Stimulated activated CD4-positive, alpha-beta T cell treated with anti-CD3 and anti-CD28 coated beads, Interleukin-2, amount 100 ng/mL, for 4 hours (primary cell): Measurements from ENCODE around the gene HTRA3.
"Not testable (repeated sequence)": the region's sequence is repeated elsewhere in the genome, so short reads cannot be mapped to it uniquely, and the experiment has no call there.

Source experiments
- DNase-seq: peaks from one replicate; pipeline ENCODE4 v3.0.0-alpha.2; 2020; ENCODE audit warnings: low read depth

The HTRA3 gene

DNA sequence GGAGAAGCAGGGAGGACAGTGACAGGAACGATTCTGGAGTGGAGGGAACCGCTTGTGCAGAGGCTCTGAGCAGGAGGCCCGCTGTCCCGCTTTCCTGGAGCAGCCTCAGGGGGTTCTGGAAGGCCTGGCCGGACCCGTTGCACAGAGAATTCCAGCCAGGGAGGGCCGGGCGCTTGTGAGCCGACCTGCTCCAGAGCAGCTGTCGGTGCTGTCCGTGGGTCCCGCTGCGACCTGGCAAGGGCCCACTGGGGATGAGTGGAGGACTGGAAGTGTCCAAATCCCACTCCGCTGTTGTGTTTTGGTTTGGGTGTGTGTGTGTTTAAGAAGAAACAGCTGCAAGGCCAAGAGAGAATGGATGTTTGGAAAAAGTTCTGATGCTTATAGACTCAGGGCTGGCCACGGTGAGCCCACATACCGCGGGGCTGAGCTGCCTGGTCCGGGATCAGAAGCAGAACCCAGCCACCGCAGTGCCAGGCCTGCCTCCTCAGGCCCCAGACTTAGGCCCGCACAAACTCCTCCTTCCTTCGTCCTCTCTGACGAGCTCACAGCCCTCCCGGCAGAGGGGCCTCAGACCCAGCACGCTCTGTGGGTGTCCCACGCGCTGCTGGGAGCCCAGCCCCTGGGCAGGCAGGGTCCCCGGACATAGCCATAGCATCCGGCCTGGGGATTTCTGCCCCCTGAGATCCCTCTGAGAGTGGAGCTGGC lies 73.9 kb downstream of the HTRA3 start:
- no peak for DNase-seq

DNA sequence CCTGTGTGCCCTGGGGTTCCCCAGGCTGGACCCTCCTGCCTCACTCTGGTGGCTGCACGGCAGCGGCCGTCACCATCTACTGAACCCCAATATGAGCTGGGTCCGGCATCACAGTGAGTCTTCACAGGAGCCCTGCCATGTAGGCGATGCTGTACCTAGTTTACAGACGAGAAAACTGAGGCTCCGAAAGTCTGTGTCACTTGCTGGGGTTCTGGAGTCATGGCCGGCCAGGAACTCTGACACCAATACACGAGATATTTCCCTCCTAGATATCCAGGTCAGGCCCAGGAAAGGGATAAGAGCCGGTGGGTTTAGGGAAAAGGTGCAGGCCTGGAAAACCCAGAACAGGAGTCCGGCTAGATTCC lies 74.4 kb downstream of the HTRA3 start:
- no peak for DNase-seq

DNA sequence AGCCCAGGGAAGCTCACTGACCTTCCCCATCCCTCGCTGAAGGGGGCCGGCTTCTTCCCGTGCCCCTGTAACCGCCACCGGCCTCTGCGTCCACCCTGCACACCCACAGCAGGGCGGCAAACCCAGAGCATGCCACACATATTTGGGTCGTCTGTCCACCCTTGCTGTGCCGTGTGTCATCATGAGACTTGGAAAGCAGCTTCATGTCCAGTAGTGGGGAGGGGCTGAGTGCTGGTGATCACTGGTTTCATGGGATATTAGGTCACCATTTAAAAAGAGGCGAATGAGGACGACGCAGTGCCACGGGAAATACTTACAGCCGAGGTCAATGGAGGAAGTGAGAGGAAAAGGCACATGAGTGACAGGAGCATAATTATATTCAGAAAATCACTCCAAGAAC lies 74.8 kb downstream of the HTRA3 start:
- no peak for DNase-seq

DNA sequence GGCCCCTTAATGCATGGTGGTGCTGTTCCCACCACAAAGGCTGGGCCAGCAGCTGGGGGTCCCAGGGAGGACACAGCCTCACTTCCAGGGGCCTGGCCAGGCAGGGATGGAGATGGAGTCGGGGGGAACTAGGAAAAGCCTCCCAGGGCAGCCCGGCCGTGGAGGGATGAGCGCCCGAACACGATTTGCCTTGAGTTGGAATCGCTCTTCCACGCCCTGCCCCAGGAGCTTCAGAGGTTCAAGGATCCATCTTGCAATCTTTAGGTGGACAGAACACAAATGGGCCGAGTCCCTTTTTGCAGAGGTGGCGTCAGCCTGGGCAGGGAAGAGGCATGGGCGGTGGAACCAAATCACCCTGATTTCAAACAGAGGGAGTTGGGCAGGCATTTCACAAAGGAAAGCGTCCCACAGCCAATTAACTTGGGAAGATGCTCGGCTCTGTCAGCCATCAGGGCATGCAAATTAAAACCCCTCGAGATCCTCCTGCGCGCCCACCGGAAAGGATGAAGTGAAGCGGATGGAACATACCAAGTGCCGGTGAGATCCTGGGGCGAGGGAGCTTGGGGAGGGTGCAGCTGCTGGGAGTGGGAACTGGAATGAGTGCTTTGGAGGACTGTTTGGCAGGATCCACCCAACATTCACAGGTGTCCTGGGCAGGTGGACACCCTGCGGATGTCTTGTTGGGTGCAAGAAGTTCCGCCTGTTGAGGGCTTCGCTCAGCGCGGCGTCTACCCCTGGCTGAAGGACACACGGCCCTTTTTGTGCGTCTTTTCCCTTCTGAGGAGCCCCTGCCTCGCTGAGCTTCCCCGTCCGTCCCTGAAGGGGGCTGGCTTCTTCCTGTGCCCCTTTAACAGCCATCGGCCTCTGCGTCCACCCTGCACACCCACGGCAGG lies 75.7 kb downstream of the HTRA3 start:
- no peak for DNase-seq

DNA sequence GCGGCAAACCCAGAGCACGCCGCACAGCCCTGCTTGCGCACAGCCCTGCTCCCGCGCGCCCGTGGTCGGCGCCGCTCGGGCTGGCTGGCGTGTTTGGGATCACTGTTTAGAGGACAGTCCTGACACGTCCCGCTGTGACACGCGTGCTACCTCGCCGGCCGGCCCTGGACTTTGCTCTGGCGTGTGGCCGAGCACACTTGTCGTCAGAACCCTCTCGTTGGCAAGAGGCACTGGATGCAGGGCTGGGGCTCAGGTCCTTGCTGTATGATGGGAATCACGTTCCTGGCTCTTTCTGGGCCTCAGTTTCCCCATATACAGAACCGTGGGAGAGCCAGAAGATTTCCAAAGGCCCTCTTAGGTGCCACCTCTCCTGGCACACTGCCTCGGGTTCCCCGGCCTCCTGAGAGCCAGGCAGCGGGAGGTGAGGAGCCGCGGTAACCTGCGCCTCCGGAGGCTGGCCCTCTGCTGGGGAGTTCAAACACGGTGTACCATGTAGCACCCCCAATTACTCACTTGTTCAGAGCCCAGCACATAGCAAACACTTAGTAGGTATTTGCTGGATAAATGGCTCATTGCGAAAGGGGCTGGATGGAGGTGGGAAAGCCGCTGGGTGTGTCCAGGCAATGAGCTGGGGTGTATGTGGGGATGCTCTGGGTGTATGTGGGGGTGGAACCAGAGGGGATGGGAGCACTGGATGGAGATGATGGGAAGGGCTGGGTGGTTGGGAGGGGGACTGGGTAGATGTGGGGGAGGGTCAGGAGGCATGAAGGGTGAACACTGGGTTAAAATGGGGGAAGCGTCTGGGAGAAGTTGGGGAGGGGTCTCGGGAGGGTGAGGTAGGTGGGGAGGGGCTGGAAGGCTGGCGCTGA lies 76.6 kb downstream of the HTRA3 start:
- no peak for DNase-seq

DNA sequence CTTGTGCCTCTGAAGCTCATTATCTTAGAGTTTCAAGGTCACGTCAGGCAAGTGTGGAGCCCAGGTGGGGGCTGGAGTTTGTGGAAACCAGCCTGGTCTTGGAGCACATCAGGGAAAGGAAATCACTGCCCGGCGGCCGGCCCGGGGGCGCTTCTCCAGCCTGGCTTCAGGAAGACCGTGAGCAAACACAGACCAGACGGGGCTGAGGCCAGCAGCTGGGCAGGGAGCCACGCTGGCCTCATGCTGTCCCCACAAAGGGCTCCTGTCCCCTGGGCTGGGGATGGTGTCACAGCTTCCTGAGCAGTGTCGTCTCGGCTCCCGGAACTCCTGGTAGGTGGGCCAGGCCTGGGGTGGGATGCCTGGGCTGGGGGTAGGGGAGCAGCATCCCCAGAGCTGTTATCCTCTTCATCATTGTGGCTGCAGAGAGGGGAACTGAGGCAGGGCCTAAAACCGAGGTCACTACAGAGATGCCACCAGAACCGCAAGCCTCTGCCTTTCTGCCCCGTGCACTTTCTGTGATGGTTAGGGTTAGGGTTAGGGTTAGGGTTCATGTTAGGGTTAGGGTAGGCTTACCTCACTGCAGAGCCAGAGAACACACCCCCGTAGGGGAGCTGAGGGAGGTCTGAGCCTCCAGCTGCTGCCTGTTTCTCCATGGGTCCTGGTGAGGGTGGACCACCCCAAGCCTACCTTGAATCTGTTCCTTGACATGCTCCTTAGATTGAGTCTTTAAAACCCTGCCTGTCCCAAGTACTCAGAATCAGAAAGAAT lies 77.5 kb downstream of the HTRA3 start:
- no peak for DNase-seq

DNA sequence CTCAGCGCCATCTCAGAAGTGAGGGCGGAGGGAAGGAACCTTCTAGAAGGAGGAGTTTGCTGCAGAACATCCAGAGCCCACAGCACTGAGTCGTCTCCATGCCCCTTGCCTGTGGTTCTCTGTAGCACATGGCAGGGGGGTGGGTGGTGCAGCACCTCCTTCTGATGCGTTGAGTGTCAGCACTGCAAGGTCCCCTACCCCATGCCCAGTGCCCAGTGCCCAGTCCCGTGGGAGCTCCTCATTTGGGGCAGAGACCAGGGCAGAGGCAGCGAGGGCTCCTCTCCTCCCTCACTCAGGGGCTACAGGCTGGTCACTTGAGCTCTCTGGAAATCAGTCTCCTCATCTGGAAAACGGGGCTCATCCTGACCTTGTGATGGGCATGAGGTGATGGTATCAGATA lies 78.1 kb downstream of the HTRA3 start:
- DNase-seq, result no peak

DNA sequence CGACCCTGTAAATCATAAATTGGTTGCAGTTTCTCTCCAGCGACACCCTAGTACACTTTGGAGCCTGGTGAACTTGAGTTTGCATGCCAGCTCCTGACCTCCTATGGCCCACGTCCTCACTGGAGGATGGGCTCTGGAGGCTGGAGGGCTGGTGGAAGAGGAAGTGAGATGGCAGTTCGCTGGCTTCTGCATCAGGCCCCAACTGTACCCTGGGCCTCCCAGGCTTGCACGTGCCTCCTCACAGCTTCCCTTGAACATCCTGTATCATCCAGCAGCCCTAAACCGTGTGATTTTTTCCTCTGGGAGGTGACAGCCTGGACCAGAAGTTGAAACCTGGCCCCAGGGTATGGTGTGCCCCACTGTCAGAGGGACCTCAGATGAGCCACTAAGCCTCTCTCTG lies 78.5 kb downstream of the HTRA3 start:
- DNase-seq, result no peak

DNA sequence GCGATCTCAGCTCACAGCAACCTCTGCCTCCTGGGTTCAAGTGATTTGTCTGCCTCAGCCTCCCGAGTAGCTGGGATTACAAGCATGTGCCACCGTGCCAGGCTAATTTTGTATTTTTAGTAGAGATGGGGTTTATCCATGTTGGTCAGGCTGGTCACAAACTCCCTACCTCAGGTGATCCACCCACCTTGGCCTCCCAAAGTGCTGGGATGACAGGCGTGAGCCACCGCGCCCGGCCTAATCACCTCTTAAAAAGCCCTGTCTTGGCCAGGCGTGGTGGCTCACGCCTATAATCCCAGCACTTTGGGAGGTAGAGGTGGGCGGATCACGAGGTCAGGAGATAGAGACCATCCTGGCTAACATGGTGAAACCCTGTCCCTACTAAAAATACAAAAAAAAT lies 79.7 kb downstream of the HTRA3 start:
- not testable (repeated sequence) for DNase-seq

DNA sequence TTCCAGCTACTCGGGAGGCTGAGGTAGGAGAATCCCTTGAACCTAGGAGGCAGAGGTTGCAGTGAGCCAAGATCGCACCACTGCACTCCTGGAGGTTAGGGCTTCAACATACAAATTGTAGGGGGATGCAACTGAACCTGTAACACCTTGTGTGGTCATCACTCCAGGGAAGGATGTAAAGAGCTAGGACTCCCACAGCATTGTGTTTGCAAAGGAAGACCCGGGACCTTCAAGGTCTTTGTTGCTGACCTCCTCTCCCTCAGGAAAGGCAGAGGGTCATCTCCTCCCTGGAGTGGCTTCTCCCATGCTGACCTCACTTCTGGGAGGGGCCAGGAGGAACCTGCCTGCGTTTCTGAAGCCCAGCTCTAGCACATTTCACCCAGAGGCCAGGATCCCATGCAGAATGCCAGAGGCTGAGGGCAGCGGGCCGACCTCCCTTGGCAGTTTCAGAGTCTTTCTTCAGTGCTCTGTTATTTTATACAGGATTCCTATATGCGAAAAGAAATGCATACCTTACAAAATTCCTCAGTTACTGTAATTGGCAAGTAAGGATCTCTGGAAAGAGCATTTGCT lies 80.2 kb downstream of the HTRA3 start:
- DNase-seq, result no peak

DNA sequence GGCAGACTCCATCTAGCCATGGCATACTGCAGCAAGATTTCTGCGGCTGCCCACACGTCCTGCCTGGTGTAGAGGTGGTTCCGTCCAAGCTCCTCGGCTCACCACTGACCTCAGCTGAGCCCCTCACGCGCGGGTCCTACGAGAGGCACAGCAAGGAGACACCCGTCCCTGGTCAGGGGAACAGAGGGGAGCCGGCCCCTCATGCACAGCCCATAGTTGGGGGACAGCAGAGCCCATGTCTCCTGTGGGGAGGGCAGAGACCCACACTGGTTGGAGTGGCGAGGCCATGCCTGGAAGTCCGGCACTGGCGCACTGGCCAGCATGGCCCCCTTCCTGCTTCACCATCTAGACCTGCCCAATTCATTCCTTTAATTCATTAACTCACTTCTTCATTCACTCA lies 80.8 kb downstream of the HTRA3 start:
- DNase-seq, result no peak

DNA sequence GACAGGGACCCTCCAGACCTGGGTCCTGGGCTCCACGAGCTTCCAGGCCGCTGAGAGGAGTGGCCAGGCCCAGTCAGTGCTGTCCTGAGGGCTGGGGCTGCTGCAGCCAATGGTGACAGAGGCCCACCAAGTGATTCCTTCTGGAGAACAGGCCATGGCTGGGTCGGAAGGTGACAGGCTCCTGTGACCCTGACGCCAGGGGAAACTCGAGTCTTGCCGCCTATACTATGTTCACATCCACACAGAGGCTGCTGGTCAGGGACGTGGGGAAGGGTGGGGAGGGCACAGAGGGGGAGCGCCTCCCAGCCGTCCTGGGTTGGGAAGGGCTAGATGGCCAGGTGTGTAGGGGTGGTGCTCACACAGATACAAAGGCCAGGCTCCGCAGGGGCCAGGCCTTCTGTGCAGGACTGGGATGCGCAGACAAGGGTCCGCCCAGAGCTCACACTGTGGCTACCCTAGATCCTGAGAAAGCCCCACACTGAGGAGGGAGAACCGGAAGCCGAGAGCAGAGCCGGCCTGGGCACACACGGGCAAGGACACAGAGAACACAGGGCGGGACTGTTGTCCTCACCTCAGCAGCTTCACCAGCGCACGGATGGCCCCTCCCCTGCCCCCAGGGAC lies 81.4 kb downstream of the HTRA3 start:
- no peak for DNase-seq

DNA sequence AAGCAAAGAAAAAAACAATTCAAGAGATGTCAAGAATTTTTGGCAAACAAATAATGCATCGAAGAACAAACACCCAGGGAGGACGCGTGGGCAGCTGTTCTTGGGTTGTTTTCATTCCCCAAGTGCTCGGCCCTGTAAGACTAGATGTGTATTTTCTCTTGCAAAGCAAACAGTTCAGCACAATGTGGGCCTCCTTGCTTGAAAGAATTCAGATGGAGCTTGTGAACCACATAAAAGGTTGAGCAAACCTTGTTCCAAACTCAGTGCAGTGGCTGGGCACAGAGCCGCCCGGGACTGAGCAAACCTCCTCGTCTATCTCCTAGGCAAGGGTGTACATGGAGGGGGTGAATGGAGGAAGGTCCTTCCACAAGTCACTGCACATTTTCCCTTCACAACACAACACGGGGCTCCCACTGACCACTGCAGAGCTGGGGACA lies 82.4 kb downstream of the HTRA3 start:
- DNase-seq, result no peak

DNA sequence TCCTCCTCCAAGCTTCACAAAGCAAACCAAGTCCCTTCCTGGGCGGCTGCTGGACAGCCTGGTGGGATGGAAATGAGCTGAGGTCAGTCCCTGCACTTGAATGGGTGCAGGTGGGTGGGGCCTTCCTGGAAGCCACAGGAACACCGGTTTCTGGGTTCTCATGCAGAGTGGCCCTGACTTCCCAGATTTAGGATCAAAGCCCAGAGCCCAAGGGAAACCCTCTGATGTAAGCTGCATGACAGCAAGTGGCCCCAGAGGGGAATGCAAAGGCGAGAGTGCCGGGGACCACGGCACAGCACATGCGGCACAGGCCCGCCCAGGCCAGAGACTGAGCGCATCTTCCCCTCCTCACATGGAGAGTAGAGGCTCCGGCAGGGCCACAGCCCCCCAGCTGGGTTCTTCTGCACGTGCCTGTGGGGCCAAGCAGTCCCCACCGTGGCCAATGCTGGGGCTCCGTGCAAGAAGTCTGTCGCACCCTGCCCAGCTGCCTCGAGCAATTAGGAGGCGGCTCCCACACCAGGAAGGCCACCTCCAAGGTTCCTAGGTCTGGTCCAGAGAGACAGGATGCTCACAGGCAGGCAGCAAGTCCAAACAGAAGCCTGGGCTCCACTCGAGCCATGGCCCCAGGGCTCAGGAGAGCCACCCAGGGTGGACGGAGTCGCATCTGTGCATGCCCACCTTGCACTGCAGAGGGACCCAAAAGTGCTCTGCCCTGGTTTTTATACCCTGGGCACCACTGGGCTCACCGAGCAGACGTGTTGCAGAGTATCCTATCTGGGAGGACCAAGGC lies 83.0 kb downstream of the HTRA3 start:
- no peak for DNase-seq

DNA sequence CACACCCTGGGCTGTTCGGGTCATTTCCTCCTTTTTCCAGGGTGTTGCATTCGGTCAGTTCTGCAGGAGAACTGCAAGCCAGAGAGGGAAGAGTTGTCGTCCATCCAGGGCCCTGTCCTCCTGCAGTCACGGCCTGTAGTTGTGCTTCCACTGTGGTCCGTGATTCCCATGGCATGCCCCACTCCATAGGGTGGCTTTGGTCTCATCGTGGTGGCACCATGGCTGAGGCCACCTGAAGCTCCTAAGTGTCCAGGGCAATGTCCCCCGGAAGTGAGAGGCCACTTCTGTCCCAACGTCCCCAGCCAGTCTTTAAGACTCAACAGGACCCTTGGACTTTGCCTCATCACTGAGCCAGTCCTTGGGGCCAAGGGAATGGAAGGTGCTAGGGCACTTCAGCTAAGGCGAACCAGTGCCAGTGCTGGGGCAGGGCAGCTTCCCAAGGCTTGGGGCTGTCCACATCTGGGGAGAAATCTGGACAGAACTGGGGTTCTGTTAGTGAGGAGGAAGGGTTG lies 83.7 kb downstream of the HTRA3 start:
- no peak for DNase-seq

DNA sequence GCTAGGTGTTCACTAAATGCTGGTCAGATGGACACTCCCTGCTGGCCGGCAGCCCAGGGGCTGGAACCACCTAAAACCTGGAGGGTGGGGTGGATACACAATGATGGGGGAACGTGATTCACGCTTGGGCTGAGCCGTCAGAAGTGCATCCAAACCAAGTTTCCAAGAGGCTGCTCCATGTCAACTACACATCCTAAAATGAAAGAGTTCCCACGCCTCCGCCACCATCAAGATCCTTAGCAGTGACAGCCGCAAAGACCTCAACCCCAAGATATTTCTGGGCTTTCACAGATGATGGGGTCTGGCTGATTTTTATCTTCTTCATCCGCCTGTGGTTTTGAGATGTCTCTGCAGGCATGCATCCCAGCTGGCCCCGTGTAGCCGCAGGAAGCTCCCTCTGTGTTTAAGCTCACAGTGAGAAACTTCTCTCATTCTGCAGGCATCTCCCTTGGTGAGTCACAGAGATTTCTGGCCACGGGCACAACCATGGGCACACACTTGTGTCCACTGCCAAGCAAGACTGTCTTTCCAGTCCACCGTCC lies 84.4 kb downstream of the HTRA3 start:
- DNase-seq, result no peak

DNA sequence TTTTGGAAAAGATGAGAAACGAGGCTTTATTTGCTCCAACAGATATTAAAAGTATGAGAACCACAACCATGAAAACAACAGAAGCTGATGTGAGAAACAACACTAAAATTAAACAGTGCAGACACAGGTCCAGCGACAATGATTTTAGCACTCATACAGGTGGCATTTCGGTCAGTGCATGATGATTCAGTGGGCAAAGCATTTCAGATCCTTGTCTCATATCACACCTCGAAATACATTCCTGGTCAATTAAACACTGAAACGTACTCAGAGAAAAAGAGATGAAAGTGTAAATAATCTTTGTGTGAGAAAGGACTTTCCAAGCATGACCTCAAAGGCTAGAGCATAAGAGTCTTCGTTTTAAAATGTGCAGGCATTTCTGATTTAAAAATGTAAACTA lies 85.8 kb downstream of the HTRA3 start:
- DNase-seq, result no peak

DNA sequence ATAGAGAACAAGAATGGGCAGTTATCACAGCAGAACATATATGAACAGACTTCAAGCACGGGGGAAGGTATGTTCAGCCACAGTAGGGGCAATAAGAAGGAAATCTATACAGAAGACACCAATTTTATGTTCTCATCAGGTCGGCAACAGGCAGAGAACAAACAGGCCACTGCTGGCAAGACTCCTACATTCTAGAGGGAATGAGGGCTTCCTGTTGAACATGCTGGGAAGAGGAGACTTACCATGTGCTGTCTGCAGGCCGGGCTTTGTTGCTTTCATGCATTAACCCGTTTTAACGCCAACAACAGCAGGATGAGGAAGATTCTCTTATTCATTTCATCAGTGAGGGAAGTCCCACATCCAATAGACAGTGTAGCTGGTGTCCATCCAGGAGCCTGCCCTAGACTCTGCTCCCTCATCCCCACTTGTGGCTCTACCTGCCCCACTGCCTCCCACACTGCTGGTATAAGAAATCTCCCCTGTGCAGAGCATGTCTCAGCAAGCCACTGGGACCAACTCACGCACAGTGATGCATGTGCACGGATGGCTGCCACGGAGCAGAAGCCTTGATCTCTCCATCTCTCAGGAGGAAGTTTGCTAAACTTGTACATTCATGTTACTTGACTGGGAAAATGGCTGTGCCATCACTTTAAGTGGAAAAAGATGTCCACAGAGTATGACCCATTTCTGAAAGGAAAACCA lies 86.5 kb downstream of the HTRA3 start:
- DNase-seq, result no peak
